Activated T-cell treated with anti-CD3 and anti-CD28 coated beads for 4 hours (primary cell): ENCODE measurements around the gene ASAH2B.

Source experiments
- DNase-seq: peaks from one replicate; pipeline ENCODE4 v3.0.0-alpha.2; 2020

Gene ASAH2B

GRCh38 chr10:50799595-50799994, 59.9 kb downstream of the ASAH2B start:
- no peak for DNase-seq

- no peak for DNase-seq
These were observed 66.4 kb downstream of the ASAH2B start for GRCh38 chr10:50805981-50806622.

- no peak for DNase-seq
These were observed 68.4 kb downstream of the ASAH2B start for GRCh38 chr10:50807851-50808776.
